ENCODE results near the gene CACNA2D4.

DNA sequence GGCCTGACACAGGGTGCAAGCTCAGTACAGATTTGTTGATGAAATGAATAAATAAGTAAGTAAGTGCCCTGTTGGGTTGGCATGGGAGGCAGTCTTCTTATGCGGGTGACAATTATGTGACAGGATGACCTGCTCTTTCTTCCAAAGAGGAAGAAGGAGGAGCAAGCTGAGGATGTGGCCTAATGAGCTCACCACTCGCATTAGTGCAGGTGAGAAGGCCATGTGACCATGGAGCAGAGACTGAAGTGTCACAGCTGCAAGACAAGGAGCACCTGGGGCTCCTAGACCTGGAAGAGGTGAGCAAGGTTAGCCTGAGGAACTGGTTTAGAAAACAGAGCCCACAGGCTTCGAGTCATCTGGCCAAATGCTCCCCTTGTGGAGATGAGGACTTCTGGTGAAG lies 63.2 kb downstream of the CACNA2D4 start:
- TF ChIP-seq, protein P1, sequence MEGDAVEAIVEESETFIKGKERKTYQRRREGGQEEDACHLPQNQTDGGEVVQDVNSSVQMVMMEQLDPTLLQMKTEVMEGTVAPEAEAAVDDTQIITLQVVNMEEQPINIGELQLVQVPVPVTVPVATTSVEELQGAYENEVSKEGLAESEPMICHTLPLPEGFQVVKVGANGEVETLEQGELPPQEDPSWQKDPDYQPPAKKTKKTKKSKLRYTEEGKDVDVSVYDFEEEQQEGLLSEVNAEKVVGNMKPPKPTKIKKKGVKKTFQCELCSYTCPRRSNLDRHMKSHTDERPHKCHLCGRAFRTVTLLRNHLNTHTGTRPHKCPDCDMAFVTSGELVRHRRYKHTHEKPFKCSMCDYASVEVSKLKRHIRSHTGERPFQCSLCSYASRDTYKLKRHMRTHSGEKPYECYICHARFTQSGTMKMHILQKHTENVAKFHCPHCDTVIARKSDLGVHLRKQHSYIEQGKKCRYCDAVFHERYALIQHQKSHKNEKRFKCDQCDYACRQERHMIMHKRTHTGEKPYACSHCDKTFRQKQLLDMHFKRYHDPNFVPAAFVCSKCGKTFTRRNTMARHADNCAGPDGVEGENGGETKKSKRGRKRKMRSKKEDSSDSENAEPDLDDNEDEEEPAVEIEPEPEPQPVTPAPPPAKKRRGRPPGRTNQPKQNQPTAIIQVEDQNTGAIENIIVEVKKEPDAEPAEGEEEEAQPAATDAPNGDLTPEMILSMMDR (IDR thresholded peaks at IDR 0.05; ENCODE audit: low read depth, low read length): no peak
- no peak for TF ChIP-seq EZH2phosphoT487 (IDR thresholded peaks at IDR 0.05; ENCODE audit: low read depth)
